Activated CD4-positive, alpha-beta memory T cell treated with anti-CD3 and anti-CD28 coated beads, Interleukin-2, amount 10 ng/mL, durations not matched to agents 7 days and 5 days (primary cell): ENCODE data around the gene FZD4. TPM values are rescaled to one million over a fixed set of nuclear protein-coding genes. Genes with fewer than 3 reads are reported as not detected.
"Not testable (repeated sequence)": the region's sequence is repeated elsewhere in the genome, so short reads cannot be mapped to it uniquely, and the experiment has no call there.

ENCODE experiments used
- CTCF ChIA-PET: fragments of 350-600 bp; sonication (Branson Sonifier 250); formaldehyde crosslinking; loops from one replicate; lab custom pipeline; 2021; ENCODE audit warnings: antibody characterized with exemption, inconsistent platforms; lab: Charles Lee
- POLR2A ChIA-PET: fragments of 350-600 bp; sonication (Branson Sonifier 250); formaldehyde crosslinking; loops from one replicate; lab custom pipeline; 2021; ENCODE audit warnings: antibody characterized with exemption; lab: Charles Lee
- DNase-seq: peaks from one replicate; pipeline ENCODE4 v3.0.0-alpha.2; 2020
- H3K27ac Mint-ChIP-seq: one replicate; pipeline ENCODE4 v1.8.0; 2021; ENCODE audit warnings: mild to moderate bottlenecking, mixed read lengths
- H3K27me3 Mint-ChIP-seq: one replicate; pipeline ENCODE4 v1.8.0; 2021; ENCODE audit warnings: mixed read lengths
- H3K36me3 Mint-ChIP-seq: one replicate; pipeline ENCODE4 v1.8.0; 2021; ENCODE audit warnings: low read depth, mixed read lengths
- H3K4me1 Mint-ChIP-seq: one replicate; pipeline ENCODE4 v1.8.0; 2021; ENCODE audit warnings: mixed read lengths
- H3K4me3 Mint-ChIP-seq: one replicate; pipeline ENCODE4 v1.8.0; 2021; ENCODE audit warnings: mild to moderate bottlenecking, mixed read lengths
- H3K9me3 Mint-ChIP-seq: one replicate; pipeline ENCODE4 v1.8.0; 2021; ENCODE audit warnings: mixed read lengths
- total RNA-seq, 2 experiments: library from RNA; stranded (reverse); gene quantifications; one replicate each; pipeline ENCODE4 v1.2.3, GENCODE V29; 2021

Gene FZD4
- total RNA-seq, 2 experiments from 2014 or later = 0.10 to 0.13 TPM

DNA sequence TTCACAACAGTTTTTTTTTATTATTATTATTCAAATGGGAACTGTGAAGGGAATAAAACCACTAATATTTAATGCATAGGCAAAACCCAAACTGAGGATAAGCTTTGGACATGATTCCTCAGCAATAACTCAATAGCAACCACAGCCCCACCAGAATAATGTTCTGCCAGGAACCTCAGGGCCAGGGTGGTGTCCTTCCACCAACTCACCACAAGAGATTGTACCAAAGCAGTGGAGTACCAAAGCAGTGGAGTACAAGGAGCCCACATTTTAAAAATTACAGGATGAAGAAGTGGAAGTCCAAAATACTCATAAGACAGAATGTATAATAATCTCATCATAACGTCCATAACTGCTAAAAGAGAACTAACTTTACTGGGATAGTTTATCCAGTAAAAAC, 32.5 kb upstream of the FZD4 start:
- H3K4me1 Mint-ChIP-seq = no peaks in the 10 kb centered on the region
- H3K36me3 Mint-ChIP-seq = no peaks in the 10 kb centered on the region
- no peak overlapping the region for H3K27ac Mint-ChIP-seq
- H3K9me3 Mint-ChIP-seq = no peaks in the 10 kb centered on the region
- DNase-seq = no peak
- no peak overlapping the region for H3K4me3 Mint-ChIP-seq
- POLR2A ChIA-PET = no interaction called here
- CTCF ChIA-PET = no interaction called here
- peaks cover 13% of the 10 kb centered on the region for H3K27me3 Mint-ChIP-seq

DNA sequence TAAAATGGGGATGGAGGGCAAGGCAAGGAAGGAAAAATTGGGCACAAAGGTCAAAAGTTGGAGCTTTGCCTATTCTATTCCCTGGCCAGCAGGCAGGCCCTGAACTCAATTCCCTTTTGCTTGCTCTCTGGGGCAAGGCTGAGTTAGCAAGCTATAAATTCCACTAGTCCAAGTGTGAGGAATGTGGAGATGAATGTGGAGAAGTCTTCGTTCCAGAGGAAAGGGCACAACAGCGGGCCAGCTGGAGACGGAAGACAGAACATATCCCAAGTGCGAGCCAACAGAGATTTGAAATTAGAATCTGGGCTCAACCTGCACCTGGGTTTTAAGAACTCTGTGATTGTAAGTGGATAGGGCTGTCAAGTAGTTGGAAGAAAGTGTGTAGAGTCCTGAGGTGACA, 29.5 kb upstream of the FZD4 start:
- CTCF ChIA-PET = no interaction called here
- POLR2A ChIA-PET = no interaction called here
- H3K4me3 Mint-ChIP-seq = no peak overlapping the region
- H3K27ac Mint-ChIP-seq = no peak overlapping the region
- no peaks in the 10 kb centered on the region for H3K9me3 Mint-ChIP-seq
- DNase-seq = no peak
- H3K27me3 Mint-ChIP-seq = peaks cover 8% of the 10 kb centered on the region
- no peaks in the 10 kb centered on the region for H3K4me1 Mint-ChIP-seq
- H3K36me3 Mint-ChIP-seq = no peaks in the 10 kb centered on the region

DNA sequence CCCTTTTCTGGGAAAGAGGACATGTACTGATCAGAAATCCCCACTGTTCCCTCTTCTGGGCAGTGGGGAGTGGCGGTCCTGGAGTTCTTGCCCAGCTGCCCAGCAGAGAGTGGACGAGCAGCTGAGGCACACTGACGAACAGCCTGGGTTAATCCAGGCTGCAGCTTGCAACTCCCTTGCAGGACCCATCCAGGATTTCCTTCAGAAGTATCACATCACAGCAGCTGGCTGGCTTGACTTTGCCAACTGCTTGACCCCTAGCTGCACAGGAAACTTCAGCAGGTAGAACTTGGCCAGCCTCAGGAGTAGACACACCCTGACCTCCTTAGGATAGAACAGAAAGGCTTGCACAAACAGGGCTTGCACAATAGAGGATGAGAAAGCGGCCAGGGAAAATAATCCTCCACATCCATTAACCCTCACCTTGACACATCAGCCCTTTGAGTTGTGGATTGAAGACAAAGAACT, 27.9 kb upstream of the FZD4 start:
- ChIA-PET POLR2A (no interaction called here), CTCF (interaction anchor here (0.6 to 1.7 kb wide), 4 partner anchors 11 to 309 kb away, joined by 3 to 4 read pairs (median 3); no protein-coding TSS in a partner anchor)
- no peaks in the 10 kb centered on the region for H3K36me3 Mint-ChIP-seq
- no peak overlapping the region for H3K4me3 Mint-ChIP-seq
- no peak overlapping the region for H3K27ac Mint-ChIP-seq
- H3K9me3 Mint-ChIP-seq = no peaks in the 10 kb centered on the region
- DNase-seq = no peak
- H3K4me1 Mint-ChIP-seq = no peaks in the 10 kb centered on the region
- no peaks in the 10 kb centered on the region for H3K27me3 Mint-ChIP-seq

DNA sequence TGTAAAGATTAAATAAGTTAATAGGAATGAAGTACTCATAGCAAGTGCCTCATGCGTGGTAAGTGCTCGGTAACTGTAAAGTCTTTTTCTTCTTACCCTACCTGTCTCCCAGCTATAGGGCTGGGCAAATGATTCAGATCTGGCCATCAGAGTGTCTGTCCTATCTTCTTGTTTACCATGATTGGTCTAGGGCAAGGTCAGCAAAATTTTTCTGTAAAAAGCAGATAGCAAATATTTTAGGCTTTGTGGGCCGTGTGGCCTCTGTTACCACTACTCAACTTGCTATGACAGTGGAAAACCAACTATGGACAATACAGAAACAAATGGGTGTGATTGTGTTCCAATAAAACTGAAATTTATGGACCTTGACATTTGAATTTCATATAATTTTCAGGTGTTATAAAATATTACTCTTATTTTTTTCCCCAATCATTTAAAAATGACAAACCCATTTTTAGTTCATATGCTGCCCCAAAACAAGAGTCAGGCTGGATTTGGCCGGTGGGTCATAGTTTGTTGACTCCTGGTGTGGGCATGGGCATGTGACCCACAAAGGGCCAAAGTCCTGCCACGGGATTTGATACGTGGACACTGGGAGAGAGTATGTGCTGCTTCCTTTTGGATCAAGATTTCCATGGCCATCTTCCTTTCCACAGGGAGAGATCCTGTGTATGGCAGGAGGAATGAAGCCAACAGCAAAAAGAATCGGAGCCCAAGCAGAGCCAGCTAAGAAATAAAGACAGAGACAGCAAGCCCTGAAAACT, 26.8 kb upstream of the FZD4 start:
- POLR2A ChIA-PET = no interaction called here
- H3K4me1 Mint-ChIP-seq = no peaks in the 10 kb centered on the region

DNA sequence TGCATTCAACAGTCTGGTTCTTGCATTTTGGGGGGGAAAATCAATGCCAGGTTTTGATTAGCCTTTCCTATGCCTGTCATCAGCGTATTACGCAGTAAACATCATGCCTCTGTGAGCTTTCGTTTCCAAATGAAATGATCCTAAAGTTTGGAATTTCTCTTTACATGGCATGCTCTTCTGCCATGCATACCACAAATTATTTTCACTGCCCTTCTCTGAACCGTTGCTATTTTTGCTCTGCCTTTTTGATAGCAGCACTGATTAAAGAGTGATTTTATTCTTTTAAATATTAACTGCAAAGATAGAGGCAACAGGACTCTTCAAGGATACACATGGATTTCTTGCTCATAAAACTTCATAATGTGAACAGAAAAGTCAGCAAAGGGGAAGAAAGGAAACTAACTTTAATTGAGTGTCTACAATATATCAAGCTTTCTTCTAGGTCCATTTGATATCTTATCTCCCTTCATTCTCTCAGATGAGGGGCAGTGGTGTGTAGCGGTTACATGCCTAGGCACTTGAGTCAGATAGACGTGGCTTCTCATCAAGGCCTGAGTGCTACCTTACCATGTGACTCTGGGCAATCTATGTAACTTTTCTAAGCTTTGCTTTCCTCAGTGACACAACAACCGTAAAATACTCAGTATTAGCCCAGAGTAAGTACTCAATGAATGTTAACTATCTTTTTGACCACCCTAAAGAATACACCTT, 25.0 kb upstream of the FZD4 start:
- no peaks in the 10 kb centered on the region for H3K27me3 Mint-ChIP-seq
- no peaks in the 10 kb centered on the region for H3K36me3 Mint-ChIP-seq
- no peak for DNase-seq
- no peaks in the 10 kb centered on the region for H3K4me1 Mint-ChIP-seq
- H3K27ac Mint-ChIP-seq = no peak overlapping the region
- no peaks in the 10 kb centered on the region for H3K9me3 Mint-ChIP-seq
- CTCF ChIA-PET = interaction anchor here (0.7 to 1.1 kb wide), 2 partner anchors 44 to 62 kb away, joined by 3 read pairs; no protein-coding TSS in a partner anchor
- H3K4me3 Mint-ChIP-seq = no peak overlapping the region
- POLR2A ChIA-PET = no interaction called here

More for the DNA sequence above, 26.8 kb upstream of the FZD4 start:
- CTCF ChIA-PET = no interaction called here
- Mint-ChIP-seq H3K27me3 (no peaks in the 10 kb centered on the region), H3K9me3 (no peaks in the 10 kb centered on the region), H3K36me3 (no peaks in the 10 kb centered on the region), H3K4me3 (no peak overlapping the region), H3K27ac (no peak overlapping the region)
- DNase-seq = no peak

DNA sequence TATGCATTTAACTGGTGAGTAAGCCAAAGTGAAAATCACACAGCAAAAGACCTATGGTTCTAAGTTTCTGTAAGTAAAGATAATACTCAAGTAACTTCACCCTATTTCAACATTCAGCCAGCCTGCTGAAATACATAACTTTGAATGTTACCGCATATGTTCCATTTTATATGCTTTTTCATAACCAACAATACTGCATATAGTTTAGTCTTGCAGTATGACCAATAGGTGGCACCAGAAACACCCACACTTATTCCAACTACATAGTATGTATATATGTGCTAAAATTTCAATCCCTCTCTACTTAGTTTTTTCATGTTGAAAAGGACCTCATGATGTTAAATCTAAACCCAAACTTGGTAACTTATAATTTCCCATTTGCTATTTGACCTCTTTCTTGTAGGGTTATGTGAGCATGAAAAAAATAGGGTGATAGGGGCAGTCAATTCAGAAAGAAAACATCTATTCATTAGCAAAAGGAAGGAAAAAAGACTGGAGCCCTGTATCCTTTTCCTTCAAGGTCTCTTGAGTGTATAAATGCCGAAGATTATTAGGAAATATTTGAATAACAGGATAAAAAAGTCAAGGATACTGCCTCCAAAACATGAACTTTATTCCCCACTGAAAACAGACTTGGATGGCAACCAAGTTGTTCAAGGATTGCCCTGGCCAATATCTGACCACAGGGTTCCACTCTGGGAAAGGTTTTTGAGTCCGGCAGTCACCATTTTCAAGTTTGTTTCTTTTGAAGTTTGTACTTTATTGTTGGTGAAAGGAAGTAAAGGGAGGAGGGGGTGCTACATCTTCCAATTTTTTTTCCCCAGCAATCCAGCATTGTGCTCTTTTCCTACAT, 23.8 kb upstream of the FZD4 start:
- Mint-ChIP-seq H3K4me1 (no peaks in the 10 kb centered on the region), H3K36me3 (no peaks in the 10 kb centered on the region), H3K4me3 (no peak overlapping the region), H3K27me3 (peaks cover 2% of the 10 kb centered on the region), H3K27ac (no peak overlapping the region), H3K9me3 (peaks cover 3% of the 10 kb centered on the region)
- ChIA-PET POLR2A (no interaction called here), CTCF (no interaction called here)
- no peak for DNase-seq

DNA sequence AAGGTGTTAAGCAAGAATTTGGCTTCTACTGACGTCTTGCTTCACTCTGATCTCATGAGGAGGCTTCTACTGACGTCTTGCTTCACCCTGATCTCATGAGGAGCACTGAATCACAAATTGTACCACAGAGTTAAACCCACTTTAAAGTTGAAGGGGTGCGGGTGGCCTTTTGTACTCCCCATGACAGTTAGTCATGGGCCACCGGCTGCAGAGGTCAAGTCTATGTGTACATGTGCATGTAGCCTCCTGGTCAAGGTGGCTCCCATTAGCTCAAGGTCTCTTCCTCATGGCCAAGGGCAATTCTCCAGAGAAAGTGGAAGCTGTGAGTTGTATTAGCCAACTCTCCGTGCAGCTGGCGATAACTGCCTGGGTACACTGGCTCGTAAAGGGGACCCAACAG, 23.1 kb upstream of the FZD4 start:
- Mint-ChIP-seq H3K9me3 (peaks cover 5% of the 10 kb centered on the region), H3K27me3 (peaks cover 2% of the 10 kb centered on the region), H3K4me3 (no peak overlapping the region), H3K36me3 (no peaks in the 10 kb centered on the region), H3K4me1 (no peaks in the 10 kb centered on the region), H3K27ac (no peak overlapping the region)
- no peak for DNase-seq
- ChIA-PET CTCF (no interaction called here), POLR2A (no interaction called here)

DNA sequence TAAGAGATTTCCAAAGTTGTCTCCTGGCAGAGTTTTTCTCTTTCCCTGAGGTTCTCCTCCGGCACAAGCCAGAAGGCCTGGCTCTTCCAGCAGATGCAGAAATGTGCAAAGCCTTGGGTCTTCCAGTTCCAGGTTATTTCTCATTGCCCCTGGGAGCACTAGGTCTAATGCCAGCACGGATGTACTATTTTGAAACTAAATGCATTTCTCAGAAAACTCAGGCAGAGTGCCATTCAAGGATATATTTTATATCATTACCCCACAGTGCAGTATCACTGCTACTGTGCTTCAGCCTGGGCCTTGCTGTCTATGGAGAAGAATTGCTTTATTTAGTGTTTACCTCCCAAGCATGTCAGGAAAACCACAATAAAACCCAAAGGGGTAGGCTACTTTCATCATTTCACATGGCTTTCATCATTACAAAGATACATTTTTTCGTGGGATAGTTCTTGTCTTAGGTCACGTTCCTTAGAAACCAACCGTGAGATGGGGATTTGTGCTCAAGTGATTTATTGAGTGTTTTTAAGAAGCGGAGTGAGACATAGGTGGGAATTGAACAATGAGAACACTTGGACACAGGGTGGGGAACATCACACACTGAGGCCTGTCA, 22.4 kb upstream of the FZD4 start:
- Mint-ChIP-seq H3K27me3 (peaks cover 5% of the 10 kb centered on the region), H3K9me3 (peaks cover 12% of the 10 kb centered on the region), H3K36me3 (no peaks in the 10 kb centered on the region), H3K27ac (no peak overlapping the region), H3K4me3 (no peak overlapping the region), H3K4me1 (no peaks in the 10 kb centered on the region)
- CTCF ChIA-PET = interaction anchor here (1.3 to 1.4 kb wide), 2 partner anchors 18 to 311 kb away, joined by 3 read pairs; no protein-coding TSS in a partner anchor
- POLR2A ChIA-PET = no interaction called here
- DNase-seq = no peak

DNA sequence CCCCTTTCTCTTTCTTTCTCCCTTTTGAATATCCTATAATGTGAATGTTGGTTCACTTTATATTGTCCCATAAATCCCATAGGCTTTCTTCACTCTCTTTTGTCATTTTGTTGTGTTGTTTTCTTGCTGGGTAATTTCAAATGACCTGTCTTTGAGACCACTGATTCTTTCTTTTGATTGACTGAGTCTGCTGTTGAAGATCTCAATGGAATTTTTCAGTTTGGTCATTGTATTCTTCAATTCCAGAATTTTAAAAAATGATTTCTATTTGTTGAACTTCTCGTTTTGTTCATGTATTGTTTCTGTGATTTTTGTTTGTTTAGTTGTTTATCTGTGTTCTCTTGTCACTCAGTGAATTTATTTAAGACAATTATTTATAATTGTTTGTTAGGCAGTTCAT, 17.5 kb upstream of the FZD4 start:
- ChIA-PET CTCF (no interaction called here), POLR2A (no interaction called here)
- H3K36me3 Mint-ChIP-seq = no peaks in the 10 kb centered on the region
- H3K4me1 Mint-ChIP-seq = no peaks in the 10 kb centered on the region
- no peak for DNase-seq
- peaks cover 7% of the 10 kb centered on the region for H3K27me3 Mint-ChIP-seq
- H3K27ac Mint-ChIP-seq = no peak overlapping the region
- H3K9me3 Mint-ChIP-seq = peaks cover 12% of the 10 kb centered on the region
- H3K4me3 Mint-ChIP-seq = no peak overlapping the region

DNA sequence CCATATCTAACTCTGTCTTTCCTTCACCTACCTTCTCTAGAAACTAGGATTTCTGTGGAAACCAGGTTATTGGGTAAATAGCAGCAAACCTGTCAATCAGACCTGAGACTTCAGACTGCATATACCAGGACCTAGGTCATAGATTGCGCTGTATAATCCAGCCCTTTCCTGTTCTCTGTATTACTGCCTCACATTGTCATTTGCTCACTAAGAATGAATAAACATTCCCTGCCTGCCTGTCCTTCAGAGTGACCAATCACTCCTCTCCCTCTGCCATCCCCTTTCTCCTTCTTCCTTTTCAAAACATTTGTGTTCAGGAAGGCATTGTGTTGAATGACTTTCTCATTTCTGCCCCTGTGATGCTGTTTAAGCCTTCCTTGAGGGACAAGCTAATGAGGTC, 14.1 kb upstream of the FZD4 start:
- peaks cover 9% of the 10 kb centered on the region for H3K9me3 Mint-ChIP-seq
- no peak overlapping the region for H3K27ac Mint-ChIP-seq
- no peaks in the 10 kb centered on the region for H3K36me3 Mint-ChIP-seq
- CTCF ChIA-PET = no interaction called here
- POLR2A ChIA-PET = no interaction called here
- H3K27me3 Mint-ChIP-seq = peaks cover 24% of the 10 kb centered on the region
- H3K4me3 Mint-ChIP-seq = no peak overlapping the region
- H3K4me1 Mint-ChIP-seq = no peaks in the 10 kb centered on the region
- DNase-seq = no peak

DNA sequence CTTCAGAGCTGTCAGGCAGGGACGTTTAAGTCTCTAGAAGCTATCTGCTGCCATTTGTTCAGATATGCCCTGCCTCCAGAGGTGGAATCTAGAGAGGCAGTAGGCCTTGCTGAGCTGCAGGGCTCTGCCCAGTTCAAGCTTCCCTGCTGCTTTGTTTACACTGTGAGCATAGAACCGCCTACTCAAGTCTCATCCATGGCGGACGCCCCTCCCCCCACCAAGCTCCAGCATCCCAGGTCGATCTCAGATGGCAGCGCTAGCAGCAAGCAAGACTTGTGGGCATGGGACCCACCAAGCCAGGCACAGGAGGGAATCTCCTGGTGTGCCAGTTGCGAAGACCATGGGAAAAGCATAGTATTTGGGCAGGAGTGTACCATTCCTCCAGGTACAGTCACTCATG, 12.4 kb upstream of the FZD4 start:
- POLR2A ChIA-PET, H3K4me3 Mint-ChIP-seq, H3K27ac Mint-ChIP-seq, H3K4me1 Mint-ChIP-seq, DNase-seq, H3K9me3 Mint-ChIP-seq, CTCF ChIA-PET, H3K36me3 Mint-ChIP-seq: not testable (repeated sequence)
- H3K27me3 Mint-ChIP-seq = peaks cover 35% of the 10 kb centered on the region

DNA sequence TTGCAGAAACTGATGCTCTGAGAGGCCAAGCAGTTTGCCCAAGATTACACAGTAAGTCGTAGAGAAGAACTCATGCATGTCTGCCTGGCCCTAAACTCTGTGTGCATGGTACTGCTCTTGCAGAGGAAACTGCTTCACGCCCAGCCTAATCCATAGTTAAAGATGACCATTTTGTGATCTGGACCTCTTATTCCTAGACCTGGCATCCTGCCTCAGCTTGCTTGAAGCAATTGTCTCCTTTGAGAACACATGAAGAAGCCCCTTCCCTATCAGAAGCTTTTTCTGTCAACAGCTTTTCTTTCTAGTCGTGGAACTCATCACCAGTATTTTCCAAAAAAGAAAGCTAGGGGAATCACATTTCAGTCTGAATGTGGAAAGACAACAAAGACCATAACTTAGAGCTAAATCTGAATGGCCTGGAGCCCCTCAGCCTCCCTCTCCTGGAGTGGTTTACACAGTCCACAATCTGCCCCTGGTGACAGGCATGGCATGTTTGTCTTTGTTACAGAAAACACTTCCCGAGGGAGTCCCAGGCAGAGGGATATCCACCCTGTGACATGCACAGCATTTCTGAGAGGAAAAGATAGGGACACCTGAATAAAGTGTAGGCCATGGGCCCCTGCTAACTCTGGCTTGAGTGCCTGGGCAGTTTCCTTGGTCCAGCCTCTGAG, 2.9 kb upstream of the FZD4 start:
- ChIA-PET POLR2A (no interaction called here), CTCF (interaction anchor here (1.0 kb wide), 1 partner anchor 18 kb away, joined by 3 read pairs; no protein-coding TSS in a partner anchor)
- no peak overlapping the region for H3K4me3 Mint-ChIP-seq
- no peaks in the 10 kb centered on the region for H3K9me3 Mint-ChIP-seq
- H3K36me3 Mint-ChIP-seq = peaks cover 2% of the 10 kb centered on the region
- peaks cover 55% of the 10 kb centered on the region for H3K27me3 Mint-ChIP-seq
- H3K27ac Mint-ChIP-seq = no peak overlapping the region
- no peak for DNase-seq
- peaks cover 14% of the 10 kb centered on the region for H3K4me1 Mint-ChIP-seq
